Right renal pelvis (tissue), 4 donors: ENCODE measurements around the gene SEZ6L2. TPM values are rescaled to one million over a fixed set of nuclear protein-coding genes. Genes with fewer than 3 reads are reported as not detected.

Source experiments
- DNase-seq, 4 donors: peaks; one replicate each; pipeline ENCODE4 v3.0.0-alpha.2; 2013; ENCODE audit warnings: low read depth in 4 of 4, low spot score in 3 of 4, missing footprints in 1 of 4
- polyA plus RNA-seq, 4 donors: library from polyadenylated mRNA; unstranded; fragments of 120-200 nt; gene quantifications; one replicate each; pipeline ENCODE4 v1.2.1, GENCODE V29; 2013; ENCODE audit not compliant: insufficient read length in 4 of 4

The SEZ6L2 gene
- polyA plus RNA-seq, 4 donors = 11.3 to 13.7 (median 12.4) TPM

GRCh38 chr16:29830774-29831173 is 68.6 kb downstream of the SEZ6L2 start:
- DNase-seq = no peak

- no peak for DNase-seq
Measured at GRCh38 chr16:29826342-29826695, 73.0 kb downstream of the SEZ6L2 start.

GRCh38 chr16:29825145-29826044 is 74.0 kb downstream of the SEZ6L2 start:
- DNase-seq = no peak

- no peak for DNase-seq
Measured at GRCh38 chr16:29824589-29825144, 74.7 kb downstream of the SEZ6L2 start.

- no peak for DNase-seq
Measured at GRCh38 chr16:29821643-29822115, 77.7 kb downstream of the SEZ6L2 start.

Other genes with a start within 250 kb of the SEZ6L2 start
- gene SPN, start 236.3 kb downstream of the SEZ6L2 start, polyA plus RNA-seq = 1 to 10 TPM; 2.2 to 3.4 (median 2.7) TPM
- 100 to 1,000 TPM; 141 to 195 (median 149) TPM for gene QPRT, start 220.4 kb downstream of the SEZ6L2 start, polyA plus RNA-seq
- under 1 TPM; 0.19 to 0.28 (median 0.22) TPM for gene C16orf54, start 153.6 kb downstream of the SEZ6L2 start, polyA plus RNA-seq
- gene ZG16, start 121.3 kb downstream of the SEZ6L2 start, polyA plus RNA-seq = under 1 TPM in 1 of 4 donors, not detected in 3; 0.01 TPM
- 10 to 100 TPM; 65.2 to 77.7 (median 67.6) TPM for gene KIF22, start 108.8 kb downstream of the SEZ6L2 start, polyA plus RNA-seq
- gene MAZ, start 93.0 kb downstream of the SEZ6L2 start, polyA plus RNA-seq = 100 to 1,000 TPM; 273 to 344 (median 293) TPM
- 10 to 100 TPM; 14.7 to 21.0 (median 17.1) TPM for gene PRRT2, start 87.4 kb downstream of the SEZ6L2 start, polyA plus RNA-seq
- 10 to 100 TPM; 33.9 to 46.9 (median 35.9) TPM for gene PAGR1, start 83.4 kb downstream of the SEZ6L2 start, polyA plus RNA-seq
- 10 to 100 TPM; 17.7 to 23.6 (median 21.5) TPM for gene MVP, start 79.1 kb downstream of the SEZ6L2 start, polyA plus RNA-seq
- gene CDIPT, start 36.3 kb downstream of the SEZ6L2 start, polyA plus RNA-seq = 100 to 1,000 TPM; 104 to 133 (median 112) TPM
- 1 to 10 TPM in 1 of 4 donors, under 1 TPM in 3; 0.60 to 1.2 (median 0.82) TPM for gene ASPHD1, start 938 bp upstream of the SEZ6L2 start, polyA plus RNA-seq
- 10 to 100 TPM; 12.5 to 18.4 (median 16.4) TPM for gene KCTD13, start 26.7 kb upstream of the SEZ6L2 start, polyA plus RNA-seq
- 100 to 1,000 TPM; 115 to 126 (median 116) TPM for gene TMEM219, start 62.5 kb upstream of the SEZ6L2 start, polyA plus RNA-seq
- gene TAOK2, start 74.3 kb upstream of the SEZ6L2 start, polyA plus RNA-seq = 10 to 100 TPM; 41.9 to 52.5 (median 43.5) TPM
- gene HIRIP3, start 96.1 kb upstream of the SEZ6L2 start, polyA plus RNA-seq = 10 to 100 TPM; 15.2 to 22.5 (median 16.6) TPM
- gene INO80E, start 96.7 kb upstream of the SEZ6L2 start, polyA plus RNA-seq = 10 to 100 TPM; 43.5 to 56.0 (median 48.6) TPM
- 1 to 10 TPM; 2.1 to 2.7 (median 2.5) TPM for gene DOC2A, start 111.5 kb upstream of the SEZ6L2 start, polyA plus RNA-seq
- gene C16orf92, start 123.6 kb upstream of the SEZ6L2 start, polyA plus RNA-seq = not detected
- gene TLCD3B, start 131.7 kb upstream of the SEZ6L2 start, polyA plus RNA-seq = 1 to 10 TPM in 1 of 4 donors, under 1 TPM in 3; 0.58 to 1.4 (median 0.81) TPM
- 100 to 1,000 TPM; 478 to 641 (median 500) TPM for gene ALDOA, start 166.2 kb upstream of the SEZ6L2 start, polyA plus RNA-seq
- gene PPP4C, start 176.4 kb upstream of the SEZ6L2 start, polyA plus RNA-seq = 100 to 1,000 TPM in 1 of 4 donors, 10 to 100 TPM in 3; 82.0 to 120 (median 90.5) TPM
- gene TBX6, start 192.4 kb upstream of the SEZ6L2 start, polyA plus RNA-seq = 1 to 10 TPM; 1.1 to 2.0 (median 1.2) TPM
- 10 to 100 TPM; 56.7 to 78.4 (median 60.1) TPM for gene YPEL3, start 196.7 kb upstream of the SEZ6L2 start, polyA plus RNA-seq
- gene GDPD3, start 214.0 kb upstream of the SEZ6L2 start, polyA plus RNA-seq = 10 to 100 TPM in 2 of 4 donors, 1 to 10 TPM in 2; 8.9 to 14.8 (median 12.2) TPM
- gene MAPK3, start 223.7 kb upstream of the SEZ6L2 start, polyA plus RNA-seq = 10 to 100 TPM; 85.7 to 98.8 (median 92.2) TPM